ENCODE measurements around the gene SST.

Gene SST

GRCh38 chr3:187709155-187709554 is 39.0 kb upstream of the SST start:
- TF ChIP-seq CTCF (IDR thresholded peaks at IDR 0.05; ENCODE audit: low read length, missing control alignments) = peak; percentile 6
- no peak overlapping the region for H3K4me3 ChIP-seq (replicated peaks; ENCODE audit: low read depth, low read length)
- DNase-seq (ENCODE audit: low read depth) = no peak

- DNase-seq (ENCODE audit: low read depth) = no peak
- H3K4me3 ChIP-seq (replicated peaks; ENCODE audit: low read depth, low read length) = no peak overlapping the region
- TF ChIP-seq CTCF (IDR thresholded peaks at IDR 0.05; ENCODE audit: low read length, missing control alignments) = no peak
Measured at GRCh38 chr3:187708696-187709095, 38.5 kb upstream of the SST start.

- no peak for TF ChIP-seq CTCF (IDR thresholded peaks at IDR 0.05; ENCODE audit: low read length, missing control alignments)
- peak; percentile 18 for DNase-seq (ENCODE audit: low read depth)
- no peak overlapping the region for H3K4me3 ChIP-seq (replicated peaks; ENCODE audit: low read depth, low read length)
Measured at GRCh38 chr3:187706971-187707370, 36.8 kb upstream of the SST start.

- no peak for TF ChIP-seq CTCF (IDR thresholded peaks at IDR 0.05; ENCODE audit: low read length, missing control alignments)
Measured at GRCh38 chr3:187705164-187705563, 35.0 kb upstream of the SST start.

GRCh38 chr3:187702507-187703033 is 32.4 kb upstream of the SST start, which contains the start of gene RTP2:
TSS of gene RTP2 (minus strand) at chr3:187702557. CDS start at chr3:187702128, 429 bp downstream.
- DNase-seq (ENCODE audit: low read depth) = no peak

More at GRCh38 chr3:187705164-187705563, 35.0 kb upstream of the SST start:
- no peak for DNase-seq (ENCODE audit: low read depth)
- H3K4me3 ChIP-seq (replicated peaks; ENCODE audit: low read depth, low read length) = no peak overlapping the region

GRCh38 chr3:187700249-187700648 is 30.1 kb upstream of the SST start:
- H3K4me3 ChIP-seq (replicated peaks; ENCODE audit: low read depth, low read length) = no peak overlapping the region
- TF ChIP-seq CTCF (IDR thresholded peaks at IDR 0.05; ENCODE audit: low read length, missing control alignments) = no peak
- DNase-seq (ENCODE audit: low read depth) = no peak

More at GRCh38 chr3:187702507-187703033, 32.4 kb upstream of the SST start, which contains the start of gene RTP2:
- no peak within 1 kb of the TSS for H3K4me3 ChIP-seq (replicated peaks; ENCODE audit: low read depth, low read length)
- no peak for TF ChIP-seq CTCF (IDR thresholded peaks at IDR 0.05; ENCODE audit: low read length, missing control alignments)
